ENCODE results near the gene SMARCAL1.
"Not testable (repeated sequence)": the region's sequence is repeated elsewhere in the genome, so short reads cannot be mapped to it uniquely, and the experiment has no call there.

The SMARCAL1 gene

DNA sequence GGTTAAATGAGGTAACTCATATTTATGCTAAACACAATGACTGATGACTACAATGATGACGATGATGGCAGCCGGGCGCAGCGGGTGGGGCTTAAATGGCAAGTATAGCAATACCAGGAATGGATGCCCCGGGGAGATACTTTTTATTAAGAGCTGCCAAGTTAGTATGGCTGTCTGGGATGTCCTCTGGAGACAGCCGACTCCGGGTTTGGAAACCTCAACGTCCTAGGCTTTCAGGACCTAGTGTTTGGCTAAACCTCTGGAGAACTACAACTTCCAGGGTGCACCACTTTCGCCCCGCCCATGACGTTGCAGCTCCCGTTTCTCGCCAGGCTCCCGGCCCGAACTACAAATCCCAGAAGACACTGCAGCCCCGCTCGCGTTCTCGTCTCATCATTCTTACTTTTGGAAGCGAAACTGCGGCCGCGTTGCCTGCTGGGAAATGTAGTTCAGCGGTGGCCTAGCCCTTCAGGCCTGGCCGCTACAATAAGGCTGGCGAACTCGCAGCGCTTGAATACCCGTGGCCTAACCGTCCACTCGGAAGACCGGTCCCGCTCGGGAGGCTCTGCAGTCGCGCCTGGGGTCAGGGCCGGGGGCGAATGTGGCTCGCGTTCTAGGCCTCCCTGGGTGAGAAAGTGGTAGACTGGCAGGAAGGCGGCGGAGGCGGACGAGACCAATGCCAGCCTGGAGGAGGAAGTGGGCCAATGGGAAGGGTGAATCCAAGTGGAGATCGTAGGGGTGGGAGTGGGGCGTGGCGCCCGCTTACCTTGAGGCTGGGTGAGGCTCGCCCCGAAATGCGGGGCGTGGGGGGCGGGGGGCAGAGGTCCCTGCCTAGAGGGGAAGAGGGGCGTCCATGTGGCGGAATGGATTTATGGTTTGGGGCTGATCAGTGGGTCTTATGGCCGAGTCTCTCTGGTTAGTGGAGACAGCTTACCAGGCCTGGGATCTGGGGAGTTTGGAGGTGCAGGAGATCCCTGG is at the start of gene SMARCAL1:
Gene SMARCAL1, plus strand, starts transcription at position 463 of the 978 bp plus-strand sequence. CDS start 2,221 bp downstream, outside the sequence.
- in situ Hi-C loops (cut with MboI; ENCODE audit: low sequenced_read_pairs): no loop called here

DNA sequence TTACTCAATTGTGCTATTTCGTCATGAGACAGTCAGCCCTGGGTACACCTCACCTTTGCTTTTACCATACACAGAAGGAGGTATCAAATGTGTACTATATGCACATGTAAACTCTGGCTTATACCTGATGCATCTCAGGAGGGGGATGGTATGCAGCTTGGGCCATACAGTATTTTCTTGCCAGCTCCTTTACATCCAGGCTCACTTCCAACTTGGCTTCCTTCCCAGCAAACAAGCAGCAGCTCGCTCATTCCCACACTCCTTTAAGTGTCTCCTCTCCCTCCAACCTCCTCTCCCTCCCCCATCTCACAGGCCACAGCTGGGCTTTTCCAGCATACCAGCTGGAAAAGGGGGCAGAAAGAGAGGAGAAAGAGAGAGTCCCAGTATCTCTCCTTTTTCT is 49.6 kb upstream of the SMARCAL1 start:
- in situ Hi-C loops (cut with MboI; ENCODE audit: low sequenced_read_pairs): no loop called here

DNA sequence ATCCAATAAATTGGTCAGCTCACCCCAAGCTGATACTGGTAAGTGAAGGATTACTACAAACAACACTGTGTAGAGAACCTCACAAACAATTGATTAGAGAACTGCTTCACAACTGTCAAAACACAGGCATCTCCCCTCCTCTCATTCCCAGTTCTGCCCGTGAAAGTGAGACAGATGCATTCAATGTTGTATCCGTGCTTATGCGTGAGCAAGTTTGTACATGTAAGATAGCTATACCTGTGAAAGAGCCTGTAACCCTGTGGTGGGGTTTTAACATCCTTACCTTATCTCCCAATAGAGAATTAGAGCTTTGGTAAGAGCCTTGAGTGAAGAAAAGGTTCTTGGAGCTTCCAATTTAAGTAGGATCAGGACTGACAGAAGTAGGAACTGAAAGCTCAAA is 49.1 kb upstream of the SMARCAL1 start:
- in situ Hi-C loops (cut with MboI; ENCODE audit: low sequenced_read_pairs): no loop called here

DNA sequence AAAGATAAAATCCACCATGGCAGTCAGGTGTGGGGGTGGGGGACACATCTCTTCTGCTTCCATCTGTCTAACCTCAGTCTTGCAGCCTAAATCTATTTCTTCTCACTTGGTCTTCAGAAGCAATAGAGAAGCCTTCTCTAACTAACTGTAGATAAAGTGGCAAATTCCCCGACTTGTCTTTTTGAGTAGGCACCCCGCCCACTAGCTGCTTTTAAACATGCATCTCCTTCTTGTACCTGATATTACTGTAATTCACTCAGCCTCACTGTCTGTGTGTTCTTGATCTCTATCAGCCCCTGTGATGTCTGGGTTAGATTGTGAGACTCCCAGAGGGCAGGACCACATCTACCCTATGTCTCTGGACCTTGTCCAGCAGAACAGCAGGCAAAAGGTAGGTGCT is 46.8 kb upstream of the SMARCAL1 start:
- in situ Hi-C loops (cut with MboI; ENCODE audit: low sequenced_read_pairs): no loop called here

DNA sequence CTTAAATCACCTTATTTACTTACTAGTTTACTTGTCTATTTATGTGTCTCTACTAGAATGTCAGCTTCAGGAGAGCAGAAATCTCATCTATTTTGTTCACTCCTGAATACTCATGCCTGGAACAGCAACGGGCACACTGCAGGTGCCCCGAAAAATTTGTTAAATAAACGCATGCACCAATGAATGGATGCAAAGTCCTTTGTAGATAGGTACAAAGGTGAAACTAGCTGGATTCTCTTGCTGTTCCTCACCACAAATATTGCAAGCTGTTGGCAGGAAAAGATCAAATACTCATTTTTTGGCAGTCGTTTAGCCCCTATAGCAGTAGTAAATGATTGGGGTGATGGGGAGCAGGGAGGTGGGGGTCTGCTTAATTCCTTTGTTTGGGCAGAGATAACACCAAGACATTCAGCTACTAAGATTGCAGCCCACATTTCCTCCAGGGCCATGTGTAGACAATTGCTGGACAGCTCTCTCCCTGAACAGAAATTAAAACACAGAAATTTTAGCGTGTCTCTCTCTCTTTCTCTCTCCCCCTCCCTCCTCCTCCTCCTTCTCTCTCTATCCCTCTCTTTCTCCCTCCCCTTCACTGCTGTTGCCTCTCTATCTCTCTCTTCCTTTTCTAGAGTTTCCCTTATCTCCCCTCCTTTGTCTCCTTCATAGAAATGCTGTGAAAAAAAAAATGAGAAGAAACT is 45.4 kb upstream of the SMARCAL1 start:
- in situ Hi-C loops (cut with MboI; ENCODE audit: low sequenced_read_pairs): no loop called here

DNA sequence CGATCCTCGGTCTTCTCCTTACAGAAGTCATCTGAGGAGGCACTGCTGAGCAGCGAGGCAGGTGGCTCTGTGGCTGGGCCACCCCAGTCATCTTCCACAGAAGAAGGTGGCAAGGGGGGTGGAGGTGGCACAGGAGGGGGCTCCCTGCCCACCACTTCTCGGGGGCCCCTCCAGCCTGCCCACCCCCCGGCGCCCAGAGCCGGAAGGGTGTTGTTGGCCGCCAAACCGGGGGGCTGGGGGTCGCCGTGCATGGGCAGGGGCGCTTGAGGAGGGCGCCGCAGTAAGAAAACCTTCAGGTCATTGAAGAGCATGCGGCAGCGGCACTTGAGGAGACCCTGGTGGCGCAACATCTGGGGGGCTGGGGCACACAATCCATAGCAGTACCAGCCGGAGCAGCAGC is 42.5 kb upstream of the SMARCAL1 start:
- in situ Hi-C loops (cut with MboI; ENCODE audit: low sequenced_read_pairs): no loop called here

DNA sequence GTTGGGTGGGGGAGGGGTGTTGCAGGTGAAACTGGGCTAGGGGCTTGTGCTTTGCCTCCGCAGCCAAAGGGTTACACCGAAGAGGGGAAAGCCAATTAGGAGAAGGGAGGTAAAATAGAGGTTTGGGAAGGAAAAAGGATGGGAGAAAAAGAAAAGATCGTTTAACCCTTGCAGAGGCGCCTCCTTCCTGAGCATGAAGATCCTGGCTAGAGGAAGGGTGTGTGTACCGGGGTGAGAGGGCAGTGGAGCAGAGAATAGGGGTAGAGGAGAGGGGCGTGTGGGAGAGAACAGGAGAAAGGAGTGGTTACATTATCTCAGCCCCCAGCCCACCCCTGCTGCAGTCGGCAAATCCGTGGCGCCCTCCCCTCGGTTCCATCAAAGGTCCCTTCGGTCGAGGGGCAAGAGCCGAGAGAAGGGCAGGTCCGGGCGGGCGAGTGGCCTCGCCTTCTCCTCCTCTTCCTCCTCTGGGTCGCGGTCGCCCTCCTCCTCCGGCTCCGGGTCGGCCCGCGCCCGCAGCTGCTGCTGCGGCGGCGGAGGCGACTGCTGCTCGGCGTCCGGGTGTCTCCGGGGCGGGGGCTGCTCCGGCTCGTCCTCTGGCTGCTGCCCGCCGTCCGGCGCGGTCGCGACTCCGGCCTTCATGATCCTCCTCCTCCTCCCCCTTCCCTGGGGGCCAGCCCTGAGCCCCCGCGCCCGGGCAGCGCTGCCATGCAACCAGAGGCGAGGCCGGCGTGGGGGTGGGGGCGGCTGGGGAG is 41.1 kb upstream of the SMARCAL1 start:
- in situ Hi-C loops (cut with MboI; ENCODE audit: low sequenced_read_pairs): no loop called here

DNA sequence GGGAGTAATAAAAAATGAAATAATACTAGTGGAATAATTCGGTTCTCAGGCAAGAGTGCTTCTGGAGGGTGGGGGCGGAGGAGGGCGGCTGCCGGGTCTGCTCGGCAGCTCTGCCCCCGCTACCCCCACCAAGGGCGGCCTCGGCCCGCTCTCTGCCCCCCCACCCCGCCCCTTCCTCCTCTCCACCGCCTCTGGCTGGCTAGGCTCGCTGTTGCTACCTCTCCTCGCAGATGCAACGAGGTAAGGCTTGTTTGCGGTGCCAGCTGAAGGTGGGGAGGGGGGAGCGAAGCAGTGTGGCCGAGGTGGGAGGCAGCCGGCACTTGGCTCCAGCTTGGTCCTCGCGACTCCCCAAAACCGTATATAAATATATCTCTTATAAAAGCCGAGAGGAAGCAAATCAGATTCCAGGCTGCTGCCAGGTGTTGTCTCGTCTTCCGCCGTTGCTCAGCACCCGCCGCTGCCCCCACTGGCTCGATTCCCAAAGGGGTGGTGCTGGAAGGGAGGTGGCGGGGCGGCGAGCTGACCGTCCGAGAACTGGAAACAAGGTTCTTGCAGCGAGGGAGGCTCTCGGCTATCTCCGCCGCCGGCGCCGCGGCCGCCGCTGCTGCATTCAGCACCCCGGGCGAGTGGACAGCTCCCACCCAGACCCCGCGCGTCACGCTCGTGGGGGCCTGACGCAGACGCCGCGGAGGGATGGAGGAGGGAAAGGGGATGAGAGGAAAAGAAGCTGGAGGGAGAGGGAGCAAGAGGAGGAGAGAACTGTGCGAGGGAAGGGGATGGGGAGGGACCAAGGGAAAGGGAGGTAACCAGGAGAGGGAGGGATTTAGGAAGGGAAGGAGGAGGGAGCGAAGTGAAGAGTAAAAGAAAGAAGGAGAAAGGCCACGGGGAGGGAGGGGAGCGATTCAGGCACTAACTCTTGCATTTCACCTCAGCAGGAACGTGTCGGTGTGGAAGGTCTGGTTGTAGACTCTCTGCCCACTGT is 40.3 kb upstream of the SMARCAL1 start, which contains the start of gene MARCHF4:
Gene MARCHF4, minus strand, starts transcription at position 763 of the 982 bp plus-strand sequence. CDS start 2,223 bp downstream, outside the sequence.
- in situ Hi-C loops (cut with MboI; ENCODE audit: low sequenced_read_pairs): no loop called here

DNA sequence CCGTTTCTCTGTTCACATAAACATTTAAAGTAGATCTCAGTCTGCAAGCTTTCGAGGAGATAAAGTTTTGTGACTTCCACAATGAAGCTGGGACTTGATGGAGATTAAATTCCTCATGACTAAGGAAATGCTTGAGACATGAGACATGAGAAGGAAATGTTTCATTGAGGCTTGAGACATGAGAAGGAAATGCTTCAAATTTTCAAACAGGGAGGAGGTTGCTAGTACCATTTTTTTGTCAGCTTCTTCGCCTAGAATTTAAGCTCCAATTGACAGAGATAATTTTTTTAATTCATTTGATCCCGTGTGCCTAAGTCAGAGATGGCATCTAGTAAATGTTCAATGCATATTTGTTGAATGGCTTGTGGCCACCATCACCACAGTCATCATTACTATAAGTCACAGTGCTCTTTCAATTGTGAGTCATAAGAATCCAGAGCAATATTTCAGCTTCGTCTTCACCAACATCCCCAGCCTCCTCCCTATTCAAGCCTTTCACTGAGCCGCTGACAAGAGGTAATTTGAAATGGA is 39.5 kb upstream of the SMARCAL1 start:
- in situ Hi-C loops (cut with MboI; ENCODE audit: low sequenced_read_pairs): no loop called here

DNA sequence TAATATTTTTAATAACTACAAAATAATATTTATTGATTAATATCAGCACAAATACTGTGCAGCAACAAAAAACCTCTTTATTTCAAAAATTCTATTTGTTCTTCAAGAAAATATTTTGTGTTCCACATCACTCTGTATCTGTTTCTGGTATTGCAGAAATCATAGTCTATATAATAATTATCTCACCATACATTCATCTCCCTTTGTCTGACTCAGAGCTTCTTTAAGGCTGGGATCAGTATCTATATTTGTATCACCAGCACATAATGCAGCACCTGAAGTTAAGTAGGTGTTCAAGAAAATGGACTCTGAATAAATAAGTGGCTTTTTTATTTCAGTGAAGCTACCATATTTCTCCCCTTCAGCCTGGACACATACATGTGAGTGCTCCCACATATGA is 38.4 kb upstream of the SMARCAL1 start:
- in situ Hi-C loops (cut with MboI; ENCODE audit: low sequenced_read_pairs): no loop called here

DNA sequence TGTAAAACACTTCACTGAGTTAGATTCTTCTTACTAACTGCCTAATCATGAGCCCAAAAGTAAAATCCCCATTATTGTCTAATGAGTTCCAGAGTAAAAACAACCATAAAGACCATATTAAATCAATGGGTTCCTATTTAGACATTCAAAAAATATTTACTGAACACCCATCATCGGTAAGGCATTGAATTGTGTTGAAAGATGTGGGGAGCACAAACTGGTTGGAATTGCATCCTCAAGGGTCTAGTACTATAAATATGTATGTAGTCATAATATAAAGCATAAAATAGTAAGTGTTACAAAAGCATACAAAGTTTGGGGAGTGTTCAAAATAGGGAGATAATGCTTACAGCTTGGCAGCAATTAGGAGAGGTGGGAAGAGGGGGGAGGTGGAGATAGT is 37.0 kb upstream of the SMARCAL1 start:
- in situ Hi-C loops (cut with MboI; ENCODE audit: low sequenced_read_pairs): no loop called here

DNA sequence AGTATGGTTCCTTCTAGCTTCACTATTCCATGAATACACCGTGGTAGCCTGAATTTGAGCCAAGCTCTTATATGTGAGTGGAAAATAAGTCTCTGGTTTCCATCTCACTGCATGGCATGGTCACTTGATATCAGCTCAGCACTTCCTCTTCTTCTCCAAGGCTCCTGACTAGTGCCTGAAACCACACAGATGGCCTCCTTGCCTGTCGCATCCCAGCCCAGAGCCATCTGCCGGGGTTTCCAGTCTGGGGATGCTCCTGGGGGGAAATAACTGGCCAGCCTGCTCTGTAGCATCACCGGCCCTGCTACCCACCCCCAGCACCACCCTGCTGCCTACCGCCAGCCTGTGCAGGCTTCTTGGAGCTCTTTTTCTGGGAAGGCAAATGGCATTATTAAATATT is 32.3 kb upstream of the SMARCAL1 start:
- in situ Hi-C loops (cut with MboI; ENCODE audit: low sequenced_read_pairs): no loop called here

DNA sequence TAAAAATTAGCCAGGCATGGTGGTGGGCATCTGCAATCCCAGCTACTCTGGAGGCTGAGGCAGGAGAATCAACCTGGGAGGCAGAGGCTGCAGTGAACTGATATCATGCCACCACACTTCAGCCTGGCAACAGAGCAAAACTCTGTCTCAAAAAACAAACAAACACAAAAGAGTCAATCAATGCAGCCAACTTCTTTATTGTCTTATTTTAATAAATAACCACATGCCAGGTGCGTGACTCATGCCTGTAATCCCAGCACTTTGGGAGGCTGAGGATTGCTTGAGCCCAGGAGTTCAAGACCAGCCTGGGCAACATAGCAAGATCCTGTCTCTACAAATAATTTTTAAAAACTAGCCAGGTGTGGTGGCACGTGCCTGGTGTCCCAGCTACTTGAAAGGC is 27.9 kb upstream of the SMARCAL1 start:
- in situ Hi-C loops (cut with MboI; ENCODE audit: low sequenced_read_pairs): not testable (repeated sequence)

DNA sequence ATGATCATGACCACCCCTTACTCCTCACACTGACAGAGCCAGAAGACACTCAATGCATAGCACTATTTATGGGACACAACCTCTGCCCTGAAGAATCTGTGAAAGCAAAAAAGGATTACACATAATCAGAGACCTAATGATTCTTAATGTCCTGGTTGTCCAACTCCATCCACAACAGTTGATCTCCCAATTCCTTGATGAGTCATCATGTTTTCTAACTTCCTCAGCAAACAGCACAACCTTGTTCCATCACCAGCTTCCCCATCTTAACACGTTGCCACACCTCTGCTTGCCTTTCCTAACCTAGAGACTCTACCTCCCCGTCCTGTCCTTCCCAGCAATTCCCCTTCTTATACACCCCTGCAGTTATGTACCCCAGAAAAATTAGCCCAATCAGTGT is 26.8 kb upstream of the SMARCAL1 start:
- in situ Hi-C loops (cut with MboI; ENCODE audit: low sequenced_read_pairs): no loop called here

DNA sequence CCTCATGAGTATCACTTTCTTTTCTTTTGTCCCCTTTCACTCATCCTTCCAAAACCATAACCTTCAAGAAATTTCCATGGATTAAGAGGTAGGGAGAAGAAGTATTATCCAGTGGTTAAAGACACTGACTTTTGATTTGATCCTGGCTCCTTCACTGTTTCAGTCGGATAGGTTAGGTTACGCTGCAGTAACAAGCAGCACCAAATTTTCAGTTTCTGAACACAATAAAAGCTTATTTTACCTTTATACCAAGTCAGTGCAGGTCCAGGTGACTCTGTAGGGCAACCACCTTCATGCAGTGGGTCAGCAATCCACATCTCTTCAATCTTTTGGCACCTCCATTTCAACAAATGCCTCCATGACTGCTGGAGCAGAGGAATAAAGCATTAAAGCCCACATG is 25.0 kb upstream of the SMARCAL1 start:
- in situ Hi-C loops (cut with MboI; ENCODE audit: low sequenced_read_pairs): no loop called here

DNA sequence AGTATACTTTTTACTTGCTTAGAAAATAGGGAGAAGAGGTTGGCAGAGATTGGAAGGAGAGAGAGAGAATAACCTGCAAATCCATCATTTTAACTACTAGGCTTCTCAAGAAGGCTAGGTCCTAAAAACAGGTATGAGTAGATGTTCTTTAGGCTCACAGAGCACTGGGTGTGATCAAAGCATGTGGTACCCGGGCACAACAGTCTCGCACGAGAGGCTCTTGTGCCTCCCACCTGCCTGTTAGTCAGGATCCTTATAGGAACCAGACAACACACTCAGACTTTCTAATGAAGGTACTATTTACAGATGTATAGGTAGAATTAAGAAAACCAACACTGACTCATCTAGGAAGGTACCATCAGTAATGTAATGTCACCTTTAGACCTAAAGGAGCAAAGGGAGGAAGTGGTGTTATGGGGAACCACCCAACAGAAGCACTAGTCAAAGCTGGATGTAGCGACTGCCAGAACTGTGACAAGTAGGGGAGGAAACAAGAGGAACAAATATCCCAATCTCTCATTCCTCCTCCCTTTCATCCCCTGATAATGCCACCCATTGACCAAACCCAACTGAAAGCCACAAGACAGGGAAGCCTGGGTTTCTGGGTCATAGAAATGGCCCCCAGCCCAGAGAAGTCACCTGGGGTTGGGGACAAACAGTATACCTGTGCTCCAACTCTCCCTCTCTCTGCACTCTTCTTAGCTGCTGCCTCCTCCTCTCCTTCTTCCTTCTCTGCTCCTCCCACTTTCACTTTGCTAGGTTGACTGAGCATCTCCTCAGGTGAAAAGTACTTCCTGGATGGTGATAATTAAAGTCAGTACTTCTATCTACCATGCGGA is 24.0 kb upstream of the SMARCAL1 start:
- in situ Hi-C loops (cut with MboI; ENCODE audit: low sequenced_read_pairs): no loop called here

DNA sequence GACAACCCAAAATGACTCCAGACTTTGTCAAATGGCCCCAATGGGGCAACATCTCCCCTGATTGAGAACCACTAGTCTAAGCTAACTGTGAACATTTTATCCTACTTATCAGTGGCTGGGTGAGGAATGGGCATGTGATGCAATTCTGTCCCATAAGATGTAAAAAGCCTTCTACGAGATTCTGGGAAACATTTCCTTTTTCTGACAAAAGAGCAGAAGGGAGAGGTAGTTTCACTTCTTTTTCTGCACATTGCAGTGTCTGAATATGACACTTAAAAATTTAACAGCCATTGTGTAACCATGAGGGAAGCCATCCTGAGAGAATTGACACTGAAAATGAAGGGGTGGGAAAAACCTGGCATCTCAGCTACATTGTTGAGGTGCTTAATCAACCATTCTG is 22.7 kb upstream of the SMARCAL1 start:
- in situ Hi-C loops (cut with MboI; ENCODE audit: low sequenced_read_pairs): no loop called here

DNA sequence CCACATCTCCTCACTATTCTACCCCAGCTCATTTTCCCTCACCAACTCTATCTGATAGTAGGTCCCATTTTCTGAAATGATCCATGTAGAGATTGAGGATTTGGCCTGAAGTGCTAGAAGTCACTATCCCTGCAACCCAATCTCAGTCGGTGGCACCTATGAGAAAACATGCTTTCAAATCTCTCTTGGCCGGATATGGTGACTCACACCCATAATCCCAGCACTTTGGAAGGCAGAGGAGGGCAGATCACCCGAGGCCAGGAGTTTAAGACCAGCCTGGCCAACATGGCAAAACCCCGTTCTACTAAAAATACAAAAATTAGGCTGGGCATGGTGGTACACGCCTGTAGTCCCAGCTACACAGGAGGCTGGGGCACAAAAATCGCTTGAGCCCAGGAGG is 20.9 kb upstream of the SMARCAL1 start:
- in situ Hi-C loops (cut with MboI; ENCODE audit: low sequenced_read_pairs): no loop called here

DNA sequence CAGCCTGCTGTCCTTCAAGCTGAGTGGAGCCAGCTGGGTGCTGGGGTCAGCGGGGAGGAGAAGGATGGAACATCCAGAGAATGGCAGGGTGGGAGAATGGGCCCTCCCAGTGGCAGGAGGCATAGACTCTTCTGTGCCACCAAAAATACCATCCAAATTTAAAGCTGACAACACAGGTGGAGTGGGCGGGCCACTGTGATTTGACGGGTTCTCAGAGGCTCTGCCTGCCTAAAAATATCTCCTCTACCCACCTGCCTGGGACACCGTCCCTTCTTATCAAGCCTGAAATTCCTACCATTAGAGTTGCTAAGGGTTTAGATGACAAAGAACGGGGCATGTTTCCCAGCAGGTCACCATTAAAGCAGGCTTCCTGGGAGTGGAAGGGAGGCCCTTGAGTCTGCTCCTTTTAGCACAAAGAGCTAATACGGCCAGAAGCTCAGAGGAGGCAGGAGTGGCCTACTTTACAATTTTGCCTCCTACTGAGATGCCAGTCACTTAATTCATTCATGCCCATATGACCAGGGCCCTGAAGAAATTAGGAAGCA is 20.2 kb upstream of the SMARCAL1 start:
- in situ Hi-C loops (cut with MboI; ENCODE audit: low sequenced_read_pairs): no loop called here
